Skeletal muscle tissue (tissue), 4 donors: ENCODE measurements around the gene CMYA5. TPM values are rescaled to one million over a fixed set of nuclear protein-coding genes. Genes with fewer than 3 reads are reported as not detected.

ENCODE experiments used
- H3K27ac ChIP-seq: one replicate; pipeline ENCODE4 v1.7.0; 2013; ENCODE audit warnings: mild to moderate bottlenecking, low read depth, low read length, inconsistent platforms
- H3K27me3 ChIP-seq, 3 donors: one replicate each; pipeline ENCODE4 v1.7.0; 2013; ENCODE audit warnings: low read length in 3 of 3; ENCODE audit not compliant: control insufficient read depth in 3 of 3, insufficient read depth in 3 of 3
- H3K36me3 ChIP-seq, 3 donors: one replicate each; pipeline ENCODE4 v1.7.0; 2013; ENCODE audit warnings: low read length in 3 of 3; ENCODE audit not compliant: control insufficient read depth in 3 of 3, insufficient read depth in 3 of 3
- H3K4me1 ChIP-seq, 3 donors: one replicate each; pipeline ENCODE4 v1.7.0; 2013; ENCODE audit warnings: low read length in 3 of 3, mild to moderate bottlenecking in 3 of 3; ENCODE audit not compliant: control insufficient read depth in 3 of 3, insufficient read depth in 3 of 3
- H3K4me3 ChIP-seq, 3 donors: one replicate each; pipeline ENCODE4 v1.7.0; 2013; ENCODE audit warnings: low read length in 3 of 3
- H3K9ac ChIP-seq, 3 donors: one replicate each; pipeline ENCODE4 v1.7.0; 2013; ENCODE audit warnings: low read length in 3 of 3, mild to moderate bottlenecking in 3 of 3, moderate library complexity in 2 of 3, low read depth in 1 of 3
- H3K9me3 ChIP-seq, 3 donors: one replicate each; pipeline ENCODE4 v1.7.0; 2013; ENCODE audit warnings: low read length in 3 of 3; ENCODE audit not compliant: control insufficient read depth in 3 of 3
- total RNA-seq: library from RNA; depleted of rRNA; stranded (reverse); fragments of >200 nt; gene quantifications from one replicate; pipeline ENCODE4 v1.2.3, GENCODE V29; 2014
- donor health status: Osteomylitis.

CMYA5 gene
- total RNA-seq, 1 donor from 2014 or later = 93.9 TPM

- Histone ChIP-seq H3K36me3 (peaks cover 8 to 22% (median 20%) of the 10 kb centered on the region in 3 donors), H3K4me3 (no peak overlapping the region), H3K27ac (no peak overlapping the region), H3K9ac (no peak overlapping the region), H3K9me3 (no peaks in the 10 kb centered on the region), H3K27me3 (no peaks in the 10 kb centered on the region), H3K4me1 (peaks cover 0 to 5% (median 4%) of the 10 kb centered on the region in 3 donors)
These were observed 4.9 kb upstream of the CMYA5 start for GRCh38 chr5:79684782-79685181.

DNA sequence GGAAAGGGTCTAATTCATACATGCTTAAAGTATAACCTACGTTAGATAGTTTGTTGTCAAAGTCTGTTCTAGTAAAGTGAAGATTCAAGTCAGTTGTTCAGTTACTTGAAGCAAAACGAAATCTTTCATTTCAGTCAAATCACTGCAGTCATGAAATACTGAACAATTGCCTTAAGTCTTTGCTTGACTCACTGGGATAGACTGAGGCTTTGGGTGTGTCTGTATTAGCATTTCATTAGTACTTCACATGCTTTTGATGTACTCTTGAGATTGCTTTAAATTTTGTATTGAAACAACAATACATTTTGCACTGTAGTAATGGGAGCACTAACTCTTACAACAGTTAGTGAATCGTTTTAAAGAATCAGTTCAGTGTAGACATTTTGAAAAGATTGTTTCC, 4.0 kb upstream of the CMYA5 start:
- H3K27me3 ChIP-seq = no peaks in the 10 kb centered on the region
- H3K9ac ChIP-seq = no peak overlapping the region
- no peaks in the 10 kb centered on the region for H3K9me3 ChIP-seq
- no peak overlapping the region for H3K27ac ChIP-seq
- H3K4me3 ChIP-seq = no peak overlapping the region
- H3K36me3 ChIP-seq = peaks cover 8 to 22% (median 20%) of the 10 kb centered on the region in 3 donors
- H3K4me1 ChIP-seq = peaks cover 0 to 5% (median 4%) of the 10 kb centered on the region in 3 donors

DNA sequence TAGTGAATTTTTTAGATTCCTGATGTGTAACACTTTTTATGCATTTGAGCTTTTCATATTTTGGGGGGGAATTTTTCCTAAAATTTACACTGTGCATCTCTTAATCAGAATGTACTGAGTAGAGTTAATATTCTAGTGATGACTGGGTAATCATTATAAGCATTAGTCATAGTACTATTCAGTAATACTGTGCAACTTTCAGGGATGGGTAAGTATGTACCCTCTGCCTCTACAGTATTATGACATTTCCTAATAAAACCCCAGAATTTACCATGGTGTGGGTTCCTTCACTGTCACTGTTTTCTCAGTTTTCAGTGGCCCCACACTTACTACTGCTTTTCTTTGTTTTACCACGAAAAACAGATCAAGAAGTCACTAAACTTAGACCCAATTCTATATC, 2.8 kb upstream of the CMYA5 start:
- no peak overlapping the region for H3K9ac ChIP-seq
- no peak overlapping the region for H3K4me3 ChIP-seq
- peaks cover 6 to 24% (median 19%) of the 10 kb centered on the region in 3 donors for H3K36me3 ChIP-seq
- H3K27ac ChIP-seq = no peak overlapping the region
- H3K4me1 ChIP-seq = peaks cover under 1 to 7% (median 4%) of the 10 kb centered on the region in 3 donors
- no peaks in the 10 kb centered on the region for H3K9me3 ChIP-seq
- no peaks in the 10 kb centered on the region for H3K27me3 ChIP-seq

DNA sequence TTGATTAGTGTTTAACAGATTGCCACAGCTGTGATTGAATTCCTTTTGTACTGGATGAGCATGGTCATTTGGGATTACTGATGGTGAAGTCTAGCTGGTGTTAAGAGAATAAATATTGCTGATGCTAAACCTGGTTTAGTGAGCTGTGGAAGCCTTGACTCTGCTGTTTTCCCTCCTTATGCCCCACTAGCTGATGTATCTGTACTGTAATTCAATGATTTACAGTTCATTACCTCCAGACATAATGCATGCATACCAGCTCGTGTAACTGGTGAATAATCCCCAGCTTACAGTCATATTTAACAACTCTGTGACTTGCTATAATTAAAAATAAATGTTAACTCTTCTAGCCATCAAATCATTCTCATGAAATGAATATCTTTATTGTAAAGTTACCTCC, 1.7 kb upstream of the CMYA5 start:
- no peaks in the 10 kb centered on the region for H3K27me3 ChIP-seq
- H3K4me3 ChIP-seq = no peak overlapping the region
- no peak overlapping the region for H3K27ac ChIP-seq
- H3K9me3 ChIP-seq = no peaks in the 10 kb centered on the region
- peaks cover 4 to 16% (median 15%) of the 10 kb centered on the region in 3 donors for H3K36me3 ChIP-seq
- H3K4me1 ChIP-seq = peaks cover 3 to 10% (median 4%) of the 10 kb centered on the region in 3 donors
- no peak overlapping the region for H3K9ac ChIP-seq

DNA sequence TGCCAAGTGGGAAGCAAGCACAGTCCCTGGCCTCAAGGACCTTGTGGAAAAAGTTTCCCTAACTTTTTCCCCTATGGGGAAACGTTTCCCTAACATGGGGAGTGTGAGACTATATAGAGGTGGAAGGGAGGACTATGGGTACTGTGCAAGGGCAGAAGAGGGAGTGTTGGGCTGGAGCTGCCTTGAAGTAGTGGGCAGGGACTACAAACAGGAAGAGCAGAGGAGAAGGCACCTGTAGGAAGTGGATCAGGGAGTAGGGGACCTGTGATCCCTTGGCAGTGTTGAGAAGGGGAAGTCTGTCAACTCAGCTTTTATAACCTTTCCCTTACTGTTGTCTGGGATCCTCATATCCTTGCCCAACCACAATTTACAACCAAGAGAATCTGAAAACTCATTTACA, 1.4 kb downstream of the CMYA5 start:
- Histone ChIP-seq H3K27ac (peak overlapping the region; percentile 99), H3K9me3 (no peaks in the 10 kb centered on the region), H3K27me3 (no peaks in the 10 kb centered on the region), H3K36me3 (peaks cover 0 to 6% (median 3%) of the 10 kb centered on the region in 3 donors), H3K4me3 (peak overlapping the region; percentile 67 to 89 (median 84)), H3K9ac (peak overlapping the region; percentile 96 to 99 (median 98)), H3K4me1 (peaks cover 7 to 18% (median 10%) of the 10 kb centered on the region in 3 donors)

DNA sequence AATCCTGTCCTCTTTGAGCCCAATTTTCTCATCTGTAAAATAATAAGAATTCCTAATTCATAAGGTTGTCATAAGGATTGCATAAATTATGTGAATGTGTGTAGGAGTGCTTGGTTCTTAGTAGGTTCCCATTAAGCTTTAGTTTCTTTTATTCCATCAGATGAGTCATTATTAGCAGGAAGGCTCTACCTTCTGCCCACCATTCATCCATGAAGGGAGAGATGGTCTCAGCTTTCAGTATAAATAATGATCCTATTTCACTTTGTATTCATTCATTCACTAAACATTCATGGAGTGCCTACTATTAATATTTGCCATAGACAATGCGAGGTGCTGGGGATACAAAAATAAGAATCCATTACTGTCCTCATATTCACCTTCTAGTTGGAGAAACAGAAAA, 3.0 kb downstream of the CMYA5 start:
- peak overlapping the region; percentile 67 to 89 (median 84) for H3K4me3 ChIP-seq
- H3K36me3 ChIP-seq = peaks cover 0 to 3% (median 3%) of the 10 kb centered on the region in 3 donors
- H3K4me1 ChIP-seq = peaks cover 9 to 31% (median 20%) of the 10 kb centered on the region in 3 donors
- H3K9ac ChIP-seq = peak overlapping the region; percentile 96 to 99 (median 98)
- peak overlapping the region; percentile 99 for H3K27ac ChIP-seq
- H3K27me3 ChIP-seq = no peaks in the 10 kb centered on the region
- H3K9me3 ChIP-seq = no peaks in the 10 kb centered on the region

- Histone ChIP-seq H3K27me3 (no peaks in the 10 kb centered on the region), H3K27ac (peak overlapping the region; percentile 99), H3K36me3 (peaks cover 0 to 3% (median 3%) of the 10 kb centered on the region in 3 donors), H3K9ac (peak overlapping the region; percentile 62 to 98 (median 69)), H3K9me3 (no peaks in the 10 kb centered on the region), H3K4me3 (peak overlapping the region; percentile 8 to 89 (median 61)), H3K4me1 (peaks cover 16 to 40% (median 30%) of the 10 kb centered on the region in 3 donors)
These were observed 4.5 kb downstream of the CMYA5 start for GRCh38 chr5:79694183-79694582.

DNA sequence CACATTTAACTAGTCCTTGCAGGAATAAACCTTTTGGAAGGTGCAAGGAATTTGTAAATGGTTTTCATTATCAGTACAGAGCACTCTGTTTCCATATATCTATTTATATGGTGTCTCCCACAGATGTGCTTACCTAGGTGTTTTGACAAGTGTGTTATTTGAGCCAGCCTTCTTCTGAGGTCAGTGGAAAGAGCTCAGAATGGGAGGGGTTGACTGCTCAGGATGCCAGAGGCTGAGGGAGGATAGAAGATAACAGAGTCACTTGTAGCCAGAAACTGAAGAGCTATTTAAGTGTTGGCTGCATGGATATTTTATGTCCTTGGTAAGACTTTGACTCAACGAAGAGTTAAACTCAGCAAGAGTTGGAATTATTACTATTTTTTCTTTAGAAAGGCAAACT, 5.0 kb downstream of the CMYA5 start:
- Histone ChIP-seq H3K27me3 (no peaks in the 10 kb centered on the region), H3K27ac (peak overlapping the region; percentile 99), H3K36me3 (peaks cover 0 to 3% (median 3%) of the 10 kb centered on the region in 3 donors), H3K4me1 (peaks cover 20 to 43% (median 35%) of the 10 kb centered on the region in 3 donors), H3K4me3 (peak overlapping the region; percentile 8 to 89 (median 61)), H3K9ac (peak overlapping the region; percentile 62 to 98 (median 69)), H3K9me3 (no peaks in the 10 kb centered on the region)

- Histone ChIP-seq H3K4me1 (peaks cover 22 to 49% (median 44%) of the 10 kb centered on the region in 3 donors), H3K4me3 (peak overlapping the region in 2 of 3 donors; percentile 18 to 48), H3K27me3 (no peaks in the 10 kb centered on the region), H3K27ac (peak overlapping the region; percentile 99), H3K9me3 (no peaks in the 10 kb centered on the region), H3K9ac (peak overlapping the region; percentile 37 to 69 (median 66)), H3K36me3 (peaks cover 0 to 3% (median 3%) of the 10 kb centered on the region in 3 donors)
These were observed 5.9 kb downstream of the CMYA5 start for GRCh38 chr5:79695526-79695925.

- Histone ChIP-seq H3K4me1 (peaks cover 26 to 50% (median 46%) of the 10 kb centered on the region in 3 donors), H3K4me3 (peak overlapping the region in 2 of 3 donors; percentile 33 to 45), H3K27ac (peak overlapping the region; percentile 99)
These were observed 7.9 kb downstream of the CMYA5 start for GRCh38 chr5:79697222-79698170.

More at GRCh38 chr5:79697222-79698170, 7.9 kb downstream of the CMYA5 start:
- H3K27me3 ChIP-seq = no peaks in the 10 kb centered on the region
- H3K9ac ChIP-seq = peak overlapping the region; percentile 38 to 70 (median 69)
- H3K36me3 ChIP-seq = no peaks in the 10 kb centered on the region
- no peaks in the 10 kb centered on the region for H3K9me3 ChIP-seq
